GM12878 (cell line): ENCODE results near the gene SLC2A4RG.
A peak's percentile ranks its signal among the peaks of the same experiment; 100 is the strongest.

Source experiments
- FOS ChIP-seq: IDR thresholded peaks from 3 replicates; pipeline ENCODE4 v1.6.1; 2011; ENCODE audit warnings: borderline replicate concordance; ENCODE audit not compliant: insufficient read length; ENCODE audit errors: extremely low read depth
- FOXK2 ChIP-seq: fragments of 450-650 bp; IDR thresholded peaks from 2 replicates; pipeline ENCODE4 v1.6.1; 2017; ENCODE audit warnings: mild to moderate bottlenecking, moderate library complexity
- HDAC2 ChIP-seq: fragments of 200-600 bp; sonication (generic); IDR thresholded peaks from 2 replicates; pipeline ENCODE4 v1.6.1; 2017
- JUNB ChIP-seq: IDR thresholded peaks from 2 replicates; pipeline ENCODE4 v1.6.1; 2016; ENCODE audit warnings: antibody characterized with exemption, mild to moderate bottlenecking
- POLR2A ChIP-seq: IDR thresholded peaks from 2 replicates; pipeline ENCODE4 v1.6.1; 2011; ENCODE audit warnings: low read depth, mild to moderate bottlenecking, low read length
- REST ChIP-seq: IDR thresholded peaks from 2 replicates; pipeline ENCODE4 v1.6.1; 2012; ENCODE audit warnings: mild to moderate bottlenecking, low read depth, low read length
- RUNX3 ChIP-seq: IDR thresholded peaks from 2 replicates; pipeline ENCODE4 v1.6.1; 2012; ENCODE audit warnings: low read length, inconsistent platforms
- SP1 ChIP-seq: IDR thresholded peaks from one replicate; pipeline ENCODE4 v1.6.1; 2011; ENCODE audit warnings: low read depth, low read length
- SREBF2 ChIP-seq: IDR thresholded peaks from 2 replicates; pipeline ENCODE4 v1.6.1; 2012; ENCODE audit warnings: mild to moderate bottlenecking, low read length
- TF ChIP-seq, protein P1 (sequence below): IDR thresholded peaks from 2 replicates; pipeline ENCODE4 v1.6.1; 2012; ENCODE audit warnings: low read depth, low read length, improper control_type of control experiment
- TF ChIP-seq, protein P2 (sequence below): fragments of 450-650 bp; IDR thresholded peaks from 2 replicates; pipeline ENCODE4 v1.6.1; 2018; ENCODE audit warnings: borderline replicate concordance, mild to moderate bottlenecking; ENCODE audit not compliant: partially characterized antibody
- TF ChIP-seq, protein P3 (sequence below), 3 experiments: IDR thresholded peaks in 2 of 3; conservative IDR thresholded peaks in 1 of 3; 2 replicates each; pipeline ENCODE4 v1.5.1; 2011; ENCODE audit warnings: low read depth in 3 of 3, low read length in 3 of 3, mild to moderate bottlenecking in 3 of 3, control low read depth in 2 of 3, moderate library complexity in 2 of 3, inconsistent platforms in 1 of 3, mixed read lengths in 1 of 3; ENCODE audit not compliant: control insufficient read depth in 2 of 3, insufficient read depth in 1 of 3; ENCODE audit errors: extremely low read depth in 1 of 3

DNA sequence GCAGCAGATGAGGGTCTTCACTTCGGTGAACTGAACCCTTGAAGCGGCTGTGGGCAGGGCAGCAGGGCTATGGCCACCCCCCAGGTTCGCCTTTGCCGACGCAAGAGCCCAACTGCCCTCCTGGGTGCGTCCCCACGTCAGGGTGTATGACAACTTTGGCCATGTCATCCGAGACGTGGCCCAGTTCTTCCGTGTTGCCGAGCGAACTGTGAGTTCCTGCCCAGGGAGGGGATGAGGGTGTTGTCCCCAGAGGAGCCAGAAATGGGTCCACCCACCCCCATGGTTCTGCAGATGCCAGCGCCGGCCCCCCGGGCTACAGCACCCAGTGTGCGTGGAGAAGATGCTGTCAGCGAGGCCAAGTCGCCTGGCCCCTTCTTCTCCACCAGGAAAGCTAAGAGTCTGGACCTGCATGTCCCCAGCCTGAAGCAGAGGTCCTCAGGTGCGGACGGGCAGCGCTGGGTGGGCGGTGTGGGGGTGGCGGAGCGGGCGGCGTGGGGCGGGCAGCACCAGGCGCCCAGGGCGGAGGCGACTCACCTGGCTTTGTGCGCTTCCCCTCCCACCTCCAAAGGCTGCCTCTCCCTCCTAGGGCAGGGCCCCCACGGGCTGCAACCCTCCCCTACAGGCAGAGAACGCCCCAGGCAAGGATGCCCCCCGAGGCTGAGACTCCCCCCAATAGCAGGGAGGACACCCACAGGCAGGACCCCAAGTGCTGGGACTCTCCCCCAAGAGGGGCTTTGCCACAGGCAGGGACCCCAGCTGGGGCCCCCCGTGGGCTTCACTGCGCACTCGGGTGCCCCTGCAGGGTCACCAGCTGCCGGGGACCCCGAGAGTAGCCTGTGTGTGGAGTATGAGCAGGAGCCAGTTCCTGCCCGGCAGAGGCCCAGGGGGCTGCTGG, 49.3 kb upstream of the SLC2A4RG start:
- TF ChIP-seq SP1, result no peak
- TF ChIP-seq POLR2A, result peak; percentile 1; the same call in 1 of the 2 replicates
- TF ChIP-seq HDAC2, result no peak
- TF ChIP-seq, protein P1, sequence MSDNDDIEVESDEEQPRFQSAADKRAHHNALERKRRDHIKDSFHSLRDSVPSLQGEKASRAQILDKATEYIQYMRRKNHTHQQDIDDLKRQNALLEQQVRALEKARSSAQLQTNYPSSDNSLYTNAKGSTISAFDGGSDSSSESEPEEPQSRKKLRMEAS, result no peak
- no peak for TF ChIP-seq REST
- TF ChIP-seq FOS, result no peak
- TF ChIP-seq JUNB, result no peak
- TF ChIP-seq RUNX3, result no peak
- no peak for TF ChIP-seq SREBF2
- no peak for TF ChIP-seq FOXK2
- TF ChIP-seq, protein P2, sequence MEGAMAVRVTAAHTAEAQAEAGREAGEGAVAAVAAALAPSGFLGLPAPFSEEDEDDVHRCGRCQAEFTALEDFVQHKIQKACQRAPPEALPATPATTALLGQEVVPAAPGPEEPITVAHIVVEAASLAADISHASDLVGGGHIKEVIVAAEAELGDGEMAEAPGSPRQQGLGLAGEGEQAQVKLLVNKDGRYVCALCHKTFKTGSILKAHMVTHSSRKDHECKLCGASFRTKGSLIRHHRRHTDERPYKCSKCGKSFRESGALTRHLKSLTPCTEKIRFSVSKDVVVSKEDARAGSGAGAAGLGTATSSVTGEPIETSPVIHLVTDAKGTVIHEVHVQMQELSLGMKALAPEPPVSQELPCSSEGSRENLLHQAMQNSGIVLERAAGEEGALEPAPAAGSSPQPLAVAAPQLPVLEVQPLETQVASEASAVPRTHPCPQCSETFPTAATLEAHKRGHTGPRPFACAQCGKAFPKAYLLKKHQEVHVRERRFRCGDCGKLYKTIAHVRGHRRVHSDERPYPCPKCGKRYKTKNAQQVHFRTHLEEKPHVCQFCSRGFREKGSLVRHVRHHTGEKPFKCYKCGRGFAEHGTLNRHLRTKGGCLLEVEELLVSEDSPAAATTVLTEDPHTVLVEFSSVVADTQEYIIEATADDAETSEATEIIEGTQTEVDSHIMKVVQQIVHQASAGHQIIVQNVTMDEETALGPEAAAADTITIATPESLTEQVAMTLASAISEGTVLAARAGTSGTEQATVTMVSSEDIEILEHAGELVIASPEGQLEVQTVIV, result no peak
- TF ChIP-seq, protein P3, sequence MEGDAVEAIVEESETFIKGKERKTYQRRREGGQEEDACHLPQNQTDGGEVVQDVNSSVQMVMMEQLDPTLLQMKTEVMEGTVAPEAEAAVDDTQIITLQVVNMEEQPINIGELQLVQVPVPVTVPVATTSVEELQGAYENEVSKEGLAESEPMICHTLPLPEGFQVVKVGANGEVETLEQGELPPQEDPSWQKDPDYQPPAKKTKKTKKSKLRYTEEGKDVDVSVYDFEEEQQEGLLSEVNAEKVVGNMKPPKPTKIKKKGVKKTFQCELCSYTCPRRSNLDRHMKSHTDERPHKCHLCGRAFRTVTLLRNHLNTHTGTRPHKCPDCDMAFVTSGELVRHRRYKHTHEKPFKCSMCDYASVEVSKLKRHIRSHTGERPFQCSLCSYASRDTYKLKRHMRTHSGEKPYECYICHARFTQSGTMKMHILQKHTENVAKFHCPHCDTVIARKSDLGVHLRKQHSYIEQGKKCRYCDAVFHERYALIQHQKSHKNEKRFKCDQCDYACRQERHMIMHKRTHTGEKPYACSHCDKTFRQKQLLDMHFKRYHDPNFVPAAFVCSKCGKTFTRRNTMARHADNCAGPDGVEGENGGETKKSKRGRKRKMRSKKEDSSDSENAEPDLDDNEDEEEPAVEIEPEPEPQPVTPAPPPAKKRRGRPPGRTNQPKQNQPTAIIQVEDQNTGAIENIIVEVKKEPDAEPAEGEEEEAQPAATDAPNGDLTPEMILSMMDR (IDR thresholded peaks at IDR 0.05 in 2 of 3, conservative IDR thresholded peaks at IDR 0.05 in 1 of 3; ENCODE audit: control insufficient read depth in 2 of 3, extremely low read depth in 1 of 3, insufficient read depth in 1 of 3, low read depth in 3 of 3, low read length in 3 of 3), result no peak
